Keratinocyte (primary cell): Measurements from ENCODE around the gene KIAA1958.

ENCODE experiments used
- EZH2 ChIP-seq: IDR thresholded peaks from one replicate; pipeline ENCODE4 v1.6.1; 2012; ENCODE audit warnings: inconsistent platforms, mild to moderate bottlenecking, low read length, moderate library complexity
- TF ChIP-seq, protein P1 (sequence below), 3 experiments: IDR thresholded peaks in 1 of 3; conservative IDR thresholded peaks in 1 of 3; optimal IDR thresholded peaks in 1 of 3; 2 replicates in 2 of 3; 3 replicates in 1 of 3; pipeline versions ENCODE3 to v1.5.1; 2011; ENCODE audit warnings: low read length in 3 of 3, mild to moderate bottlenecking in 3 of 3, moderate library complexity in 2 of 3, control low read depth in 1 of 3, inconsistent platforms in 1 of 3; ENCODE audit not compliant: insufficient read depth in 2 of 3; ENCODE audit errors: extremely low read depth in 1 of 3

DNA sequence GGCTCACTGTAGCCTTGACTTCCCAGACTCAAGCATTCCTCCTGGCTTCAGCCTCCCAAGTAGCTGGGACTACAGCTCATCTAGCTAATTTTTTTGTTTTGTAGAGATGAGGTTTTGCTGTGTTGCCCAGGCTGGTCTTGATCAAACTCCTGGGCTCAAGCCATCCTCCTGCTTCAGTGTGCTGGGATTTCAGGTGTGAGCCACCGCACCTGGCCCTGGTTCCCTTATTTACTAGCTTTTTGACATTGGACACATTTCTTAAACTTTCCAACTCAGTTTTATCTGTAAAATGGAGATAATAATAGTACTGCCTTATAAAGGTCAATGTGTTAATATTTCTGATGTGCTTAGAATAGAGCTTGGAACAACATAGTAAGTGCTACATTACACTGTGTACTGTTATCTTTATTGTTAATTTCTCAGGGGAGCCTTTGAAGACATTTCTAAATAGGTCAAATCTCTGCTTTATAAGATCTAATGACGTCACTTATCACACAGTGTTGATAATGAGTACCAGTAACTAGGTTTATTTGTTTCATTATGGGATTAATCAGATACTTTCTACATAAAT lies 66.7 kb downstream of the KIAA1958 start:
- no peak for TF ChIP-seq EZH2
- TF ChIP-seq, protein P1, sequence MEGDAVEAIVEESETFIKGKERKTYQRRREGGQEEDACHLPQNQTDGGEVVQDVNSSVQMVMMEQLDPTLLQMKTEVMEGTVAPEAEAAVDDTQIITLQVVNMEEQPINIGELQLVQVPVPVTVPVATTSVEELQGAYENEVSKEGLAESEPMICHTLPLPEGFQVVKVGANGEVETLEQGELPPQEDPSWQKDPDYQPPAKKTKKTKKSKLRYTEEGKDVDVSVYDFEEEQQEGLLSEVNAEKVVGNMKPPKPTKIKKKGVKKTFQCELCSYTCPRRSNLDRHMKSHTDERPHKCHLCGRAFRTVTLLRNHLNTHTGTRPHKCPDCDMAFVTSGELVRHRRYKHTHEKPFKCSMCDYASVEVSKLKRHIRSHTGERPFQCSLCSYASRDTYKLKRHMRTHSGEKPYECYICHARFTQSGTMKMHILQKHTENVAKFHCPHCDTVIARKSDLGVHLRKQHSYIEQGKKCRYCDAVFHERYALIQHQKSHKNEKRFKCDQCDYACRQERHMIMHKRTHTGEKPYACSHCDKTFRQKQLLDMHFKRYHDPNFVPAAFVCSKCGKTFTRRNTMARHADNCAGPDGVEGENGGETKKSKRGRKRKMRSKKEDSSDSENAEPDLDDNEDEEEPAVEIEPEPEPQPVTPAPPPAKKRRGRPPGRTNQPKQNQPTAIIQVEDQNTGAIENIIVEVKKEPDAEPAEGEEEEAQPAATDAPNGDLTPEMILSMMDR (optimal IDR thresholded peaks at IDR 0.05 in 1 of 3, IDR thresholded peaks at IDR 0.05 in 1 of 3, conservative IDR thresholded peaks at IDR 0.05 in 1 of 3; ENCODE audit: extremely low read depth in 1 of 3, insufficient read depth in 2 of 3, low read length in 3 of 3), result no peak
